Loucy (cell line): Measurements from ENCODE around the gene SNAI1.
"Not testable (repeated sequence)": the region's sequence is repeated elsewhere in the genome, so short reads cannot be mapped to it uniquely, and the experiment has no call there.

Source experiments
- CTCF ChIP-seq: fragments of 200-600 bp; sonication (generic); conservative IDR thresholded peaks from 2 replicates; pipeline ENCODE4 v1.5.1; 2014; ENCODE audit warnings: mild to moderate bottlenecking, antibody characterized with exemption, low read length
- EZH2phosphoT487 ChIP-seq: fragments of 200-600 bp; IDR thresholded peaks from 2 replicates; pipeline ENCODE4 v1.6.1; 2018; ENCODE audit warnings: antibody characterized with exemption, mild to moderate bottlenecking, moderate library complexity, borderline replicate concordance

DNA sequence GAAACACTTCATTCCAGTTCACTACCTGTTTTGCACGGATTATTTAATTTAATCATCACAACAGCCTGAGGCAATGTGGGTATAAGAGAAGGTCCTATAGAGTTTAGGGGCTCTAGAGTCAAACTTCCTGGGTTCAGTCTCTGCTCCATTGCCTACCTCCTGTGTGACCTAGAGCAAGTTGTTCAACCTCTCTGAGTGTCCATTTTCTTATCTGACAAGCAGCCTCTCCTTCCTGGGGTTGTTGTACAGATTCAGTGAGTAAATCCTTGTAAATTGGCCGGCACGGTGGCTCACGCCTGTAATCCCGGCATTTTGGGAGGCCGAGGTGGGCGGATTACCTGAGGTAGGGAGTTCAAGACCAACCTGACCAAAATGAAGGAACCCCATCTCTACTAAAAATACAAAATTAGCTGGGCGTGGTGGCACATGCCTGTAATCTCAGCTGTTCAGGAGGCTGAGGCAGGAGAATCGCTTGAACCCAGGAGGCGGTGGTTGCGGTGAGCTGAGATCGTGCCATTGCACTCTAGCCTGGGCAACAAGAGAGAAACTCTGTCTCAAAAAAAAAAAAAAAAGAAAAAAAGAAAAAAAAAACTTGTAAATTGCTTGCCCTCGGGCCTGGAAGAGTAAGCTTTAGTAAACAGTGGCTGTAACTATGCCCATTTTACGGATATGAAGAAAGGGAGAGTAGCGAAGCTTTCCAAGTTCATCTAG is 15.9 kb downstream of the SNAI1 start:
- TF ChIP-seq CTCF, EZH2phosphoT487: not testable (repeated sequence)
